Lung microvascular endothelial cell (primary cell): ENCODE data around the gene MGAM2. TPM values are rescaled to one million over a fixed set of nuclear protein-coding genes. Genes with fewer than 3 reads are reported as not detected.

Source experiments
- total RNA-seq: library from RNA; depleted of rRNA; stranded (reverse); fragments of >200 nt; gene quantifications from 2 replicates; pipeline ENCODE4 v1.2.1, GENCODE V29; 2014

Gene MGAM2
- total RNA-seq, 1 donor from 2014 or later = not detected

Other genes with a start within 250 kb of the MGAM2 start
- not detected in 2 replicates for gene OR9A4, start 195.3 kb upstream of the MGAM2 start, total RNA-seq
- not detected in 2 replicates for gene CLEC5A, start 164.7 kb upstream of the MGAM2 start, total RNA-seq
- not detected in 2 replicates for gene TAS2R38, start 137.9 kb upstream of the MGAM2 start, total RNA-seq
- under 0.01 TPM in 1 of 2 replicates, not detected in the other for gene MGAM, start 115.8 kb upstream of the MGAM2 start, total RNA-seq
- not detected in 2 replicates for gene PRSS58, start 146.3 kb downstream of the MGAM2 start, total RNA-seq